GM12878 (cell line): Measurements from ENCODE around the gene CYP2C18. TPM values are rescaled to one million over a fixed set of nuclear protein-coding genes. Genes with fewer than 3 reads are reported as not detected.

Experiments used
- ATAC-seq: fragments of 200-7000 bp; cut with Tn5 transposase; 3 replicates; pipeline ENCODE4 v1.9.1; 2020; ENCODE audit warnings: mild to moderate bottlenecking, moderate library complexity
- BruUV-seq: library from RNA; stranded (reverse); fragments of 400-500 nt; replicated peaks from 2 replicates; lab custom pipeline; 2021; lab: Mats Ljungman, UMichigan
- CTCF ChIA-PET: fragments of 300-600 bp; sonication (Branson Sonifier 250); formaldehyde crosslinking; extraction: SDS; loops from one replicate; lab custom pipeline; 2021; ENCODE audit warnings: inconsistent platforms; lab: Yijun Ruan, JAX
- POLR2A ChIA-PET: fragments of 350-600 bp; formaldehyde crosslinking; extraction: SDS; loops from one replicate; lab custom pipeline; 2021; ENCODE audit warnings: inconsistent platforms; lab: Charles Lee
- RAD21 ChIA-PET: fragments of 300-600 bp; sonication (Branson Sonifier 250); formaldehyde crosslinking; loops from one replicate; lab custom pipeline; 2023; ENCODE audit warnings: antibody characterized with exemption; ENCODE audit not compliant: unreplicated experiment; lab: Charles Lee
- SMC1A ChIA-PET: fragments of 300-600 bp; sonication (Branson Sonifier 250); formaldehyde crosslinking; loops from one replicate; lab custom pipeline; 2023; ENCODE audit not compliant: unreplicated experiment, uncharacterized antibody; lab: Charles Lee
- DNase-seq: peaks from one replicate; pipeline ENCODE4 v3.0.0-alpha.2; 2011; ENCODE audit warnings: low read depth, low spot score
- FAIRE-seq: peaks from 3 replicates; lab custom pipeline; 2011; peaks lifted over from hg19 to GRCh38; lab: Jason Lieb, UNC
- H2AFZ ChIP-seq: 2 replicates; pipeline ENCODE4 v1.6.0; 2011; ENCODE audit warnings: low read depth, low read length, control low read depth; ENCODE audit not compliant: control insufficient read depth
- H3K27ac ChIP-seq: 2 replicates; pipeline ENCODE4 v1.5.1; 2011; ENCODE audit warnings: control low read depth; ENCODE audit not compliant: control insufficient read depth, insufficient read depth
- H3K27me3 ChIP-seq, 2 experiments: replicated peaks in 1 of 2; 2 replicates each; pipeline versions ENCODE4 v1.6.0 to v1.6.1; 2011; ENCODE audit warnings: low read length in 1 of 2; ENCODE audit not compliant: control insufficient read depth in 2 of 2, insufficient read depth in 2 of 2
- H3K36me3 ChIP-seq, 2 experiments: 2 replicates each; pipeline ENCODE4 v1.5.1; 2011; ENCODE audit warnings: low read length in 1 of 2; ENCODE audit not compliant: control insufficient read depth in 2 of 2, insufficient read depth in 2 of 2
- H3K4me1 ChIP-seq: 2 replicates; pipeline ENCODE4 v1.6.1; 2011; ENCODE audit warnings: mild to moderate bottlenecking, low read length, moderate library complexity, mixed read lengths; ENCODE audit not compliant: control insufficient read depth, insufficient read depth
- H3K4me2 ChIP-seq: 2 replicates; pipeline ENCODE4 v1.6.0; 2011; ENCODE audit warnings: control low read depth; ENCODE audit not compliant: control insufficient read depth, insufficient read depth
- H3K4me3 ChIP-seq: fragments of 200-600 bp; sonication (generic); 2 replicates; pipeline ENCODE4 v1.5.1; 2016
- H3K79me2 ChIP-seq: 2 replicates; pipeline ENCODE4 v1.6.0; 2011; ENCODE audit warnings: low read length; ENCODE audit not compliant: control insufficient read depth, insufficient read depth
- H3K9ac ChIP-seq: 2 replicates; pipeline ENCODE4 v1.8.0; 2011; ENCODE audit warnings: low read length, control low read depth, mixed read lengths; ENCODE audit not compliant: control insufficient read depth, insufficient read depth
- H3K9me3 ChIP-seq: replicated peaks from 3 replicates; pipeline ENCODE4 v1.5.1; 2011; ENCODE audit warnings: mild to moderate bottlenecking, low read length; ENCODE audit not compliant: control insufficient read depth, insufficient read depth
- H4K20me1 ChIP-seq: 2 replicates; pipeline ENCODE4 v1.6.0; 2011; ENCODE audit not compliant: control insufficient read depth, insufficient read depth
- ATF3 ChIP-seq: IDR thresholded peaks from 2 replicates; pipeline ENCODE4 v1.6.1; 2011; ENCODE audit warnings: low read depth, mild to moderate bottlenecking, low read length, moderate library complexity, borderline replicate concordance; ENCODE audit errors: extremely low read depth
- BACH1 ChIP-seq: fragments of 450-650 bp; IDR thresholded peaks from 2 replicates; pipeline ENCODE4 v1.6.1; 2017; ENCODE audit warnings: mild to moderate bottlenecking, borderline replicate concordance
- E2F4 ChIP-seq: IDR thresholded peaks from 2 replicates; pipeline ENCODE4 v1.6.1; 2012; ENCODE audit warnings: low read depth, low read length, improper control_type of control experiment
- EZH2 ChIP-seq: IDR thresholded peaks from 2 replicates; pipeline ENCODE4 v1.6.1; 2012; ENCODE audit warnings: low read depth, mild to moderate bottlenecking, control low read depth, inconsistent platforms, low read length, borderline replicate concordance; ENCODE audit not compliant: control insufficient read depth
- KLF5 ChIP-seq: fragments of 450-650 bp; IDR thresholded peaks from 2 replicates; pipeline ENCODE4 v1.6.1; 2014; ENCODE audit warnings: mild to moderate bottlenecking; ENCODE audit not compliant: partially characterized antibody
- NFYA ChIP-seq: IDR thresholded peaks from 2 replicates; pipeline ENCODE4 v1.6.1; 2011; ENCODE audit warnings: low read depth, mild to moderate bottlenecking, low read length, improper control_type of control experiment, borderline replicate concordance
- NRF1 ChIP-seq: conservative IDR thresholded peaks from 2 replicates; pipeline ENCODE4 v1.6.1; 2011; ENCODE audit warnings: mild to moderate bottlenecking, low read depth, low read length, improper control_type of control experiment
- TCF3 ChIP-seq: IDR thresholded peaks from 2 replicates; pipeline ENCODE4 v1.6.1; 2012; ENCODE audit warnings: low read depth, mild to moderate bottlenecking, low read length, borderline replicate concordance; ENCODE audit not compliant: insufficient read depth
- ZBTB4 ChIP-seq: fragments of 450-650 bp; formaldehyde crosslinking; IDR thresholded peaks from 2 replicates; pipeline ENCODE4 v1.4.0; 2022; ENCODE audit warnings: mild to moderate bottlenecking, moderate library complexity
- ZNF592 ChIP-seq: fragments of 450-650 bp; IDR thresholded peaks from 2 replicates; pipeline ENCODE4 v1.6.1; 2017; ENCODE audit warnings: mild to moderate bottlenecking, moderate library complexity
- WGBS: methylation state at CpG from one replicate; pipeline ENCODE4 v1.1.6; 2016; ENCODE audit warnings: low lambda C conversion rate; ENCODE audit not compliant: insufficient replicate concordance, insufficient coverage; ENCODE audit errors: missing lambda C conversion rate; 5-methylcytosine and 5-hydroxymethylcytosine counted together
- in situ Hi-C: fragments of 300-500 bp; cut with MboI; formaldehyde crosslinking; loops from 9 replicates; pipeline ENCODE4 v1.14.3; 2018; ENCODE audit warnings: mixed read lengths
- intact Hi-C: fragments of 100-400 bp; cut with micrococcal nuclease; formaldehyde crosslinking; loops from one replicate; pipeline ENCODE4 v1.14.2; 2022; ENCODE audit not compliant: unreplicated experiment
- polyA plus RNA-seq, 11 experiments: library from polyadenylated mRNA; depleted of rRNA in 4 of 11; unstranded in 6 of 11; stranded (reverse) in 5 of 11; fragments of >200 nt; fragmentation: Nextera tagmentation in 4 of 11; fragmentation: Illumina TruSeq in 1 of 11; extraction: Ambion mirVana in 4 of 11; extraction: Trizol in 1 of 11; gene quantifications; 1 replicate in 1 of 11; 2 replicates in 10 of 11; pipeline versions ENCODE4 v1.2.1 to v1.2.3, GENCODE V29; 2011 to 2016; ENCODE audit warnings: inconsistent platforms in 2 of 11, missing spikeins in 2 of 11, low read depth in 1 of 11
- total RNA-seq, 4 experiments: library from RNA; depleted of rRNA in 3 of 4; stranded (reverse); fragments of >200 nt in 3 of 4; fragmentation: Illumina TruSeq in 1 of 4; extraction: Trizol in 1 of 4; gene quantifications; 2 replicates each; pipeline versions ENCODE4 v1.2.1 to v1.2.3, GENCODE V29; 2013 to 2021

CYP2C18 gene
- total and polyA plus RNA-seq, 10 of the 15 experiments (the other 5 are each of a cell fraction or from before 2014, with no cell fraction given): 0.05 to 0.12 (median 0.07) TPM; not detected in 5

GRCh38 chr10:94760586-94761178, 77.2 kb downstream of the CYP2C18 start:
- SMC1A ChIA-PET: no interaction called here
- in situ Hi-C loops: no loop called here
- Histone ChIP-seq H3K36me3 (no peaks in the 10 kb centered on the region), H3K4me1 (no peaks in the 10 kb centered on the region), H3K27me3 (no peaks in the 10 kb centered on the region), H2AFZ (no peak overlapping the region), H3K4me3 (no peak overlapping the region), H3K9ac (no peak overlapping the region), H3K9me3 (no peaks in the 10 kb centered on the region), H3K27ac (no peak overlapping the region), H4K20me1 (no peaks in the 10 kb centered on the region), H3K79me2 (no peaks in the 10 kb centered on the region), H3K4me2 (no peak overlapping the region)
- CTCF ChIA-PET: no interaction called here
- no peak for ATAC-seq
- WGBS: 3% methylated on average over 2 of the region's 2 CpGs
- TF ChIP-seq BACH1 (no peak), ZBTB4 (CRISPR knock-in tag) (no peak), NFYA (no peak), ZNF592 (no peak), NRF1 (no peak), EZH2 (no peak), TCF3 (no peak), KLF5 (no peak), ATF3 (no peak), E2F4 (no peak)
- no TSS peak for BruUV-seq
- intact Hi-C loops: no loop called here
- no peak for FAIRE-seq
- no peak for DNase-seq
- RAD21 ChIA-PET: no interaction called here
- POLR2A ChIA-PET: no interaction called here
